Measurements from ENCODE around the gene UGT1A5.

- TF ChIP-seq POLR2AphosphoS5 (IDR thresholded peaks at IDR 0.05; ENCODE audit: low read depth, low read length) (no peak), TAF1 (IDR thresholded peaks at IDR 0.05; ENCODE audit: borderline replicate concordance, insufficient read depth, low read length) (no peak), REST (IDR thresholded peaks at IDR 0.05; ENCODE audit: insufficient read depth in 1 of 2, low read depth in 2 of 2, low read length in 2 of 2) (no peak)
These were observed 89.6 kb downstream of the UGT1A5 start for GRCh38 chr2:233802132-233802815.
